SJSA1 (cell line): ENCODE data around the gene FRMD4B. TPM values are rescaled to one million over a fixed set of nuclear protein-coding genes. Genes with fewer than 3 reads are reported as not detected.

Experiments used
- DNase-seq, 2 experiments: peaks; one replicate each; pipeline ENCODE4 v3.0.0-alpha.2; 2015 to 2020; ENCODE audit warnings: low spot score in 2 of 2, low read depth in 1 of 2
- H3K27ac ChIP-seq: fragments of 250-450 bp; sonication (Bioruptor Pico); 2 replicates; pipeline ENCODE4 v1.5.1; 2020; ENCODE audit warnings: mild to moderate bottlenecking, moderate library complexity
- H3K27me3 ChIP-seq: fragments of 250-450 bp; sonication (Bioruptor Pico); replicated peaks from 2 replicates; pipeline ENCODE4 v1.5.1; 2020; ENCODE audit warnings: mild to moderate bottlenecking, moderate library complexity
- H3K36me3 ChIP-seq: fragments of 250-450 bp; sonication (Bioruptor Pico); 2 replicates; pipeline ENCODE4 v1.5.1; 2020; ENCODE audit warnings: mild to moderate bottlenecking
- H3K4me1 ChIP-seq: fragments of 250-450 bp; sonication (Bioruptor Pico); replicated peaks from 2 replicates; pipeline ENCODE4 v1.6.1; 2021; ENCODE audit warnings: mild to moderate bottlenecking
- H3K4me3 ChIP-seq: fragments of 250-450 bp; sonication (Bioruptor Pico); 2 replicates; pipeline ENCODE4 v1.5.1; 2020; ENCODE audit warnings: mild to moderate bottlenecking
- H3K9me3 ChIP-seq: fragments of 250-450 bp; sonication (Bioruptor Pico); replicated peaks from 2 replicates; pipeline ENCODE4 v1.5.1; 2020; ENCODE audit warnings: mild to moderate bottlenecking
- total RNA-seq: library from RNA; depleted of rRNA; stranded (reverse); fragments of >200 nt; shearing (Covaris generic); gene quantifications from 2 replicates; pipeline ENCODE4 v1.2.3, GENCODE V29; 2014

FRMD4B gene
- total RNA-seq, 1 experiment from 2014 or later: 1.3 TPM

DNA sequence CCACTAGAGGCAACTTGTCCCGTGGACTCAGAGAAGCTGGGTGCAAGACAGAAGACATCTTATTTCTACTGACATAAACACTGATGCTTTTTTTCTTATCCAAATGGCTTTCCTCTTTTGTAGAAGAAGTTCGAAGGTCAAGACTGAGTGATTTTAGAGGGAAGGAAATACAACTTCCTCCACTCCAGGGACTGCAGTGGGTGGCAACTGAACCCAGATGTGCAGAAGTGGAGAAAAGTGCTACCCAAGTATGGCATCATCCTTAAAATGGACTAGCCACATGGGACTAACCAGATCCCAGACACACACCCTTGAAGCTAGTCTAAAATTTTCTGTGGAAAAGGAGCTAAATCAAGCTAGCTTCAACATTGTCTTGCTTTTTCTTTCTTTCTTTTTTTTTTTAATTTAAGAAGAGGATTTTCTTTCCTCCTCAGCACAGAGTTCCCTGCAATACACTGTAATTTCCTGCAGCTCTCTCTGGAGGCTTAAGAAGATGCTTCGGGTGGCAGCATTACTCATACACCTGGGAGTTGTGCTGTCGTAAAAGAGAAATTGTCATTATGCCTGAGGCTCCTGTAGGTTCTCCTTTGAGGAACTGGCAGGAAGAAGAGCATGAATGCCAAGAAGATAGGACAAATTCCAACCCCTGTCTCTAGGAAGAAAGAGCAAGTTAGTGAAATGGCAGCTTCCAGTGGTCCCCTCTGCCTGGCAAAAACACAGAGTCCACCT, 3.8 kb upstream of the FRMD4B start:
- no peak for DNase-seq
- Histone ChIP-seq H3K27me3 (no peaks in the 10 kb centered on the region), H3K36me3 (no peaks in the 10 kb centered on the region), H3K27ac (no peak overlapping the region), H3K4me3 (no peak overlapping the region), H3K4me1 (no peaks in the 10 kb centered on the region), H3K9me3 (no peaks in the 10 kb centered on the region)

DNA sequence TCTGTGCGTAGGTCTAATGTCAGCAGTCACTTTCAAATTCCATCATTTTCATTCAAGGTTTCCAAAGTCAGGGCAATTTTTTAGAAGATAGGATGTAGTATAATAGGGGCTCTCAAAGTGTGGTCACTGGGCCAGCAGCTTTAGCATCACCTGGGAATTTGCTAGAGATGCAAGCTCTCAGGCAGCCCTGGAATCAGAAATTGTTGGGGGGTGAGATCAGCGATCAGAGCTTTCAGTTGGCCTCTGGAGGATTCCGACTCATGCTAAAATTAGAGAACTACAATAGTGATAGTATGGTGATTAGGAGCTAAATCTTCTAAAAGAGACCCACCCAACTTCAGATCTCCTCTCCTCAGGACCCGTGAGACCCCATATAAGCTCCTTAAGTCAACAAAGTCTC, 2.4 kb upstream of the FRMD4B start:
- no peaks in the 10 kb centered on the region for H3K36me3 ChIP-seq
- H3K4me3 ChIP-seq: no peak overlapping the region
- DNase-seq: no peak
- no peaks in the 10 kb centered on the region for H3K9me3 ChIP-seq
- no peaks in the 10 kb centered on the region for H3K27me3 ChIP-seq
- no peak overlapping the region for H3K27ac ChIP-seq
- H3K4me1 ChIP-seq: no peaks in the 10 kb centered on the region

DNA sequence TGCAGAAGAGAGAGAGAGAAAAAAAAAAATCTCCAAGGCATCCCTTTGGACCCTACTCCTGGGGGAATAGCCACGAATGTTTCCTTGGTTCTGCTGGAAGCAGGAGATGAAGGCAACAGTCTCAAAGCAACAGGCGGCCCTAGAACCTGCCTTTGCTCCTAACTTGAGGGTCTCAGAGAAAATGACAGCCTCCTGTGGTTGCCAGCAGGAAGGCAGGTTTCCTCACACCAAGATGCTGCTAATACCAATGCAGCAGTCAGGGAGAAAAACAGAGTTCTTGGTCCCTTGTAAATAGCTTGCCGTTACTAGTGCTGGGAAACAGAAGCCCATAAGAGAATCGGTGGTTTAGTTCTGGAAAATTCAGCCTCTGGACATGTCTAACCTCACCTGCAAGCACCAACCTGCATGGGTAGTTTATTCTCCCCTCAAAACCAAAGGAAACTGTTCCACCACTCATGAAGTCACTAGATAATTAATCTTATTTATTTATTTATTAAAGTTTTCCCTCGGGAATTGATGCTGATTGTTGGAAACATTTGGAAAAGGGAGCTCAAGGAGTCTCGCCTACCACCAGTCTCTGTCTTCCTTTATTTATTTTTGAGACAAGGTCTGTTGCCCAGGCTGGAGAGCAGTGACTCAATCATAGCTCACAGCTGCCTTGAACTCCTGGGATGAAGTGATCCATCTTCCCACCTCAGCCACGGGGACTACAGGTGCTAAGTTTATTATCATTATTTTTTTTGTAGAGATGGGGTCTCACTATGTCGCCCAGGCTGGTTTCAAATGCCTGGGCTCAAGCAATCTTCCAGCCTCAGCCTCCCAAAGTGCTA, 883 bp upstream of the FRMD4B start:
- H3K4me3 ChIP-seq: no peak overlapping the region

DNA sequence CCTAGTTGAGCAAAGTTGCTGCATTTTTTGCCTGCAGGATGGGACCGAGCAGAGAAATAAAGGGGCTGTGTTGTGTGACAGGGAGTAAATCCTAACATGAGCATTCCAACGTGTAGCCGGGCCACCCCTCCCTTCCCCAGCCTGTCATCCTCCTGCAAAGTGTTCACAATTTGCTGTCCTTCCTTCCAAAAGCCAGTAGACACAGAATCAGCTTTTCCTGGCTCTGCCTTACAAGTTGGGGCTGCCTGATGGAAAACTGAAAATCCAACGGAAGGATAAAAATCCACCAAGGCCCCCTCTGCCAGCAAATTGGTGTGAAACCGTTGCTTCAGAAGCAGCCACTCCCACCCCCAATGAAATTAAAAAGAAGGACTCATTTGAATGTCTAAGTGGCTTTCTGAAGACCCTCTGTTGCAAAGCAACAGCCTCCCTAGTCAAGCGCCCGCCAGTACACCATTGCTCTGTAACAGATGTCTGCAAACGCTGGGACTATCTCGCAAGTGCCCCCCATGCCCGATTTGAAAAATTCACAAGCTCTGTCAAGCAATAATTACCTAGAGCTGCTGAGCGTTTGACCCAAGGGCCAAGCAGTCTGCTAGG, 665 bp downstream of the FRMD4B start:
- H3K36me3 ChIP-seq: no peaks in the 10 kb centered on the region
- no peaks in the 10 kb centered on the region for H3K4me1 ChIP-seq
- no peak overlapping the region for H3K27ac ChIP-seq
- H3K4me3 ChIP-seq: no peak overlapping the region
- H3K9me3 ChIP-seq: no peaks in the 10 kb centered on the region
- DNase-seq: no peak
- H3K27me3 ChIP-seq: no peaks in the 10 kb centered on the region

More for the DNA sequence above, 883 bp upstream of the FRMD4B start:
- DNase-seq: no peak
- Histone ChIP-seq H3K27ac (no peak overlapping the region), H3K4me1 (no peaks in the 10 kb centered on the region), H3K36me3 (no peaks in the 10 kb centered on the region), H3K27me3 (no peaks in the 10 kb centered on the region), H3K9me3 (no peaks in the 10 kb centered on the region)

DNA sequence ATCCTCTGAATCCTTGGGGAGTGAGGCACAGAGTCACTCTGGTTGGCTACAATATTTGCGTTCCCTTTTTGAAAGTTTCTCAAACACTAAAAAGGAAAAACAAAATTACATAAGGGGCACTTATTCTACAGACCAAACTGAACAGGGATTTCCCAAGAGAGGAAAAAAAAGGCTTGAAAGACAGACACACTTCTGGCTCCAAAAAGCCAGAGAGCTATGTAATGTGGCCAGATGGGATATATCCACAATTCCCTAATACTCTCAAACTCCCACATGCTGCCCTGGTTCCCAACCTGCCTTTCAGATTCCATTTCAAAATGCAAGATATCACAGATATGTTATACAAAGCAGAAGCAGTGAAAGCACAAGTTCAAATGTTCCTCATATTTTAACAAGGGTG, 1.6 kb downstream of the FRMD4B start:
- Histone ChIP-seq H3K36me3 (no peaks in the 10 kb centered on the region), H3K4me3 (no peak overlapping the region), H3K4me1 (no peaks in the 10 kb centered on the region), H3K27ac (no peak overlapping the region), H3K27me3 (no peaks in the 10 kb centered on the region), H3K9me3 (no peaks in the 10 kb centered on the region)
- DNase-seq: no peak

DNA sequence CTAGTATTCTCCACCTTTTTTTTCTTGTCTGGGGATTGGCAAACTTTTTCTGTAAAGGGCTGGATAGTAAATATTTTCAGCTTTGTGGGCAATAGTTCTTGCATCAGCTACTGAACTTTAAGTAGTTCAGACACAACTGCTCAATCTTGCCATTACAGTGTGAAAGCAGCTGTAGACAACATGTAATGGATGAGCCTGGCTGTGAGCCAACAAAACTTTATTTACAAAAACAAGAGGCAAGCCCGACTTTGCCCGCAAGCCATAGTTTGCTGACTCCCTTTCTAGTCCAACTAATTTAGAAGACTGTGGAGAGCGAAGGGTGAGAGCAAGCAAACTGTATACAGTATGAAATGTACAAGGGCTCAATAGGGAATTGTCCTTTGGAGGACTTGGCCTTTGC, 6.2 kb downstream of the FRMD4B start:
- H3K4me1 ChIP-seq: no peaks in the 10 kb centered on the region
- H3K36me3 ChIP-seq: no peaks in the 10 kb centered on the region
- H3K27me3 ChIP-seq: no peaks in the 10 kb centered on the region
- H3K27ac ChIP-seq: no peak overlapping the region
- no peak for DNase-seq
- no peaks in the 10 kb centered on the region for H3K9me3 ChIP-seq
- H3K4me3 ChIP-seq: no peak overlapping the region

DNA sequence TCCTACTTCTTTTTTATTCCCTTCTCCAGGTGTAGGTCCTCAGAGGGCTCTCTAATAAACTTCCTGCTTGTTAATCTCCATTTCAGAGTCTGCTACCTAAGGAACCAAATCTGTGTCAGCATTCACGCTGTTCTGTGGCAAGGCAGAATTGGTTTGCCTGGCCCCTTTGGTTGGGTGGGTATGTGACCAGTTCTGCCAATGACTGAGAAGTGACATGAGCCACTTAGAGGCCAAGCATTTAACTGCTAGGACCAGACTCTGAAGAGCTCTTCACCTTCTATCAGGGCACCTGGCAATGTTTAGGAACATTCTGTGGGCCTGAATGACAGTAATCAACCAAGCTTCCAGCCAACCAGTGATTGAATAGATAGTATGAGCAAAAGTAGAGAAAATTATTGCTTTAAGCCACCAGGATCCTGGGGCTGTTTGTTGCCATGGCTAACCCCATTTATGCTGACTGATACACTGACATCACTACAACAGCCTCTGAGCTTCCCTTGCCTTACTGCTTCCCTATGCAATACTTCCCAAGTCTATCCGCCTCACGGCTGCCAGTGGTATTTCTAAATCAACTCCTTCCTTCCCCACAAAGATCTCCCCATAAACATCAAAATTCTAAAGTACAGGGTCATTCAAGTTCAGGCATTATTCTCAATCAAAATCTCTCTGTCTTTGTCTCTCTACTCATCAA, 7.6 kb downstream of the FRMD4B start:
- H3K27ac ChIP-seq: no peak overlapping the region
- no peaks in the 10 kb centered on the region for H3K9me3 ChIP-seq
- H3K27me3 ChIP-seq: no peaks in the 10 kb centered on the region
- no peak for DNase-seq
- H3K36me3 ChIP-seq: no peaks in the 10 kb centered on the region
- H3K4me3 ChIP-seq: no peak overlapping the region
- H3K4me1 ChIP-seq: no peaks in the 10 kb centered on the region

DNA sequence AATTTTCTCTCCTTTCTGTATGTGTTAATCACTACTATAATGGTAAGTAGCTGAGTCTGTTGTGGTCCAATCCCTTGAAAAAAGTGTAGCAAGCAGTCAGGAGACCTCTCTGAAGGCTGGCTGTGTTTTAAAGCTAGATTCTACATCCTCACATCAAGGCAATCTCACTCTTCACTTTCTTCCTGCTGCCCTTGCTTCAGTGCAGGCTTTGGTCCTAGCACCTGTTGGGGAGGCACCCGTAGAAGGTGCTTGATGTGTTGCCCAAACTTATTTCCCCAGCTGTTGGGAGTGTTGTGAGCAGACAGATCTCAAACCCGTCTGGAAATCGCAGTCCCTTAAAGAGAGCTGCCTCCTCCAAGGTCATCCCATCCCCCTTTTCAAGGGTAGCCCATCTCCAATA, 8.6 kb downstream of the FRMD4B start:
- Histone ChIP-seq H3K36me3 (no peaks in the 10 kb centered on the region), H3K27ac (no peak overlapping the region), H3K27me3 (no peaks in the 10 kb centered on the region), H3K4me3 (no peak overlapping the region), H3K4me1 (no peaks in the 10 kb centered on the region), H3K9me3 (no peaks in the 10 kb centered on the region)
- no peak for DNase-seq

DNA sequence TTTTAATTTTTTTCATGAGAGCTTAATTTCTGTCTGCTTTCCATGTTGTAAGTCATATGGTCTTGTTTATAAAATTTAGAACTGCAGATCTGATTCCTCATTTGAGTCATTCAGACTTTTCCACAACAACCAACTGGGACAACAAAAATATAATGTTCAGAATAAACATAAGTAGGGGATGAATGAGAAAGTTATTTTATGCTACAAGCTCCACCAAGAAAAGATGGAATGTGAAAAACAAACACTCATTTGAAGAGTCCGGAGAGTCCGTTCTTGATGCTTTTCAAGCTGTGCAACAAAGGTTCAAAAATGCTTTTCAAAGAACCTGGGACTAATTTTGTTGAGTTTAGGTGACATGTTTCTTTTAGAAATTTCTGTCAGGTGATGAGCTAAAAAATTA, 9.2 kb downstream of the FRMD4B start:
- Histone ChIP-seq H3K27ac (no peak overlapping the region), H3K4me3 (no peak overlapping the region), H3K9me3 (no peaks in the 10 kb centered on the region), H3K36me3 (no peaks in the 10 kb centered on the region), H3K4me1 (no peaks in the 10 kb centered on the region), H3K27me3 (no peaks in the 10 kb centered on the region)
- no peak for DNase-seq

DNA sequence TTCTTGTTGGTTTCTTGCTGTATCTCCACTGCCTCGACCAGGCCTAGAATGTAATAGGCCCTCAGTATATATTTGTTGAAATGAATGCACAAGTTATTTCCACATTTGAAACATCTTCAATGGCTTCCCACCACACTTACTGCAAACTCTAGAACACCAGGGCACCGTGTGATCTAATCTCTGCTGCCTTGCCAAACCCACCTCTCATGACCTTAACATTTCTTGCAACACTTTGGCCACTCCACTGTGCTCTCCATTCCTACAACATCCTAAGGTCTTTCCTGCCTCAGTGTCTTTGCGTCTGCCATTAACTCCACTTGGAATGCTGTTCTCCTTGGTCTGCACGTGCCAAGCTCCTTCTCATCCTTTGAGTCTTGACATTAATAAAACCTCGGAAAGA, 14.1 kb downstream of the FRMD4B start:
- Histone ChIP-seq H3K9me3 (no peaks in the 10 kb centered on the region), H3K4me1 (no peaks in the 10 kb centered on the region), H3K4me3 (no peak overlapping the region), H3K27ac (no peak overlapping the region), H3K27me3 (no peaks in the 10 kb centered on the region), H3K36me3 (no peaks in the 10 kb centered on the region)
- DNase-seq: no peak

DNA sequence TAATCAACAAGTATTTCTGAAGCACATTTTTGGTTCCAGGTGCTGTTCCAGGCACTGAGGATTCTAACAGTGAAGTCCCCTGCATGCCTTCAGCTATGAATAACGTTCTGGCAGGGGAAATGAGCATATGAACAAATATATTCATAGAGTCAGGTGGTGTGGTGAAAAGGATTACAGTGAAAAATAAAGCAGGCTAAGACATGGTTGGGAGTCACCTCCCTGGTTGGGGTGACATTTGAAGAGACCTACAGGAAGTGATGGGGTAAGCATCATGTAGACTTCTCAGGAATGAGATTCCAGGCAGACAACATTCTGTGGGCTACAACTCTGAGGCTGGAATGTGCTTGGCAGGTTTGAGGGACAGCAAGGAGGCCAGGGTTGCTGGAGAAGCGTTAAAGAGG, 15.0 kb downstream of the FRMD4B start:
- Histone ChIP-seq H3K27me3 (no peaks in the 10 kb centered on the region), H3K4me3 (no peak overlapping the region), H3K27ac (no peak overlapping the region), H3K9me3 (no peaks in the 10 kb centered on the region), H3K4me1 (no peaks in the 10 kb centered on the region), H3K36me3 (no peaks in the 10 kb centered on the region)
- no peak for DNase-seq

DNA sequence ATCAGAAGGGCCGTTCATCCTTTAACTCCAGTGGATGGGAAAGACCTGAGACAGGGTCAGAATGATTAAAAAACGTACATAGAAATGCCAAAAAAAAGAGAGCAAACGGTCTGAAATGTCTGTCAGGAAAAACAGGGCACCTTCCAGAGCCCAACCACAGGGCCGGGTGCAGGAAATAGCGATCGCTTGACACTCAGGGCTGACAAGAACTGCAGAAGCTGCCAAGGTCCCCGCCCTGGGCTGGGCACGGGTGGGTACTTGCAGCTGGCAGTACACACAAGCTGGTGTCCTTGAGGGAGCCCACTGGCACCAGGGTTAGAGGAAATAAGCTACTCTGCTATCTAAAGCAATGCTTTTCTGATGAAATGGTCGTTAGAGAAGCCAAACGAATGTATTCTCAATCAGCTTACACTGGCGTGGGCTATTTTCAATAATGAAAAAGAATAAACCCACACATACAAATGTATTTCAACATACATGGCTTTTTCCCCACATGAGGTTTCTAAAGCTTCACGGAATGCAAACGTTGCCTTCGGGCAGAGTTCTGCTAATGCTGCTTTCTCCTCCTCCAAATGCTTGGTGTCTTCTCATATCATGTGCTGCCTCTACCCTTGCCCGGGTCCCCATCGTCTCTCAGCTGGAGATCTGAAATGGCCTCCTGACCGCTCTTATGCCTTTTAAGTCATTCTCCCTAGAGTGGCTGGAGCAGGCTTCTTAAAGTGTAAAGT, 15.6 kb downstream of the FRMD4B start:
- H3K4me3 ChIP-seq: no peak overlapping the region
- no peaks in the 10 kb centered on the region for H3K36me3 ChIP-seq
- no peaks in the 10 kb centered on the region for H3K9me3 ChIP-seq
- no peaks in the 10 kb centered on the region for H3K27me3 ChIP-seq
- no peak for DNase-seq
- H3K4me1 ChIP-seq: no peaks in the 10 kb centered on the region
- no peak overlapping the region for H3K27ac ChIP-seq

DNA sequence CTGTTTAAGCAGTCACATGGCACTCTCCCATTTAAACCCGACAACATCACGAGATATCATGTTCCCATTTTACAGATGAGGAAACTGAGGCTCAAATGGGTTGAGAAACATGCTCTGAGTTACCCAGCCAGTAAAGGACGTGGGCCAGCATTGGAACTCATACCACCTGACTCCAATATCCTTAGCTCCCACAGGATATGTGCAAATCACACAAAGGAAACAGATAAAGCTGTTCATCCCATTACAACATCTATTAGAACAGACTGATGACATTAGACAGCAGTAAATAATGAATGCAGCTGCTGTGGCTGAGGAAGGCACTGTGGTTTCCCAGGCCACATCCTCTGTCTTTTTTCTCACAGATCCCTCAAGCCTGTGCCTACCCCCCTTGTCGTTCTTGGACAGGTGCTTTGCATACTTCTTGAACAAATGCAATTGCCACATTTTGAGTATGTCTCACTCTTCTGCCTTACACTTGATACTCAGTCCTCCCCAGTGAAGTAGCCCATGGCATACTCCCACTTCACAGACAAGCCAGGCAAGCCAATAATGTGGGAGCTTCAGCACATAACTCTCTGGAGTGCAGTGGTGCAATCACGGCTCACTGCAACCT, 17.7 kb downstream of the FRMD4B start:
- no peaks in the 10 kb centered on the region for H3K27me3 ChIP-seq
- H3K27ac ChIP-seq: no peak overlapping the region
- H3K9me3 ChIP-seq: no peaks in the 10 kb centered on the region
- H3K36me3 ChIP-seq: no peaks in the 10 kb centered on the region
- no peak overlapping the region for H3K4me3 ChIP-seq
- no peaks in the 10 kb centered on the region for H3K4me1 ChIP-seq
- DNase-seq: no peak
